Measurements from ENCODE around the gene OR2Y1. TPM values are rescaled to one million over a fixed set of nuclear protein-coding genes. Genes with fewer than 3 reads are reported as not detected.

Gene OR2Y1, protein sequence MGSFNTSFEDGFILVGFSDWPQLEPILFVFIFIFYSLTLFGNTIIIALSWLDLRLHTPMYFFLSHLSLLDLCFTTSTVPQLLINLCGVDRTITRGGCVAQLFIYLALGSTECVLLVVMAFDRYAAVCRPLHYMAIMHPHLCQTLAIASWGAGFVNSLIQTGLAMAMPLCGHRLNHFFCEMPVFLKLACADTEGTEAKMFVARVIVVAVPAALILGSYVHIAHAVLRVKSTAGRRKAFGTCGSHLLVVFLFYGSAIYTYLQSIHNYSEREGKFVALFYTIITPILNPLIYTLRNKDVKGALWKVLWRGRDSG
- total RNA-seq: not detected in 2 replicates

GRCh38 chr5:180739958-180740357, at the start of gene OR2Y1:
Gene OR2Y1 (minus strand): TSS chr5:180740058. CDS start chr5:180740058, 0 bp downstream.

Other genes starting within 250 kb of the OR2Y1 start
- gene CNOT6, start 245.7 kb downstream of the OR2Y1 start, total RNA-seq: 9.4 and 11.8 TPM in 2 replicates
- gene SCGB3A1, start 148.6 kb downstream of the OR2Y1 start, total RNA-seq: not detected in 2 replicates
- 0.13 and 0.31 TPM in 2 replicates for gene FLT4, start 90.5 kb downstream of the OR2Y1 start, total RNA-seq
- 61.7 and 67.6 TPM in 2 replicates for gene MGAT1, start 62.7 kb upstream of the OR2Y1 start, total RNA-seq
- gene ZFP62, start 121.2 kb upstream of the OR2Y1 start, total RNA-seq: 17.4 and 18.0 TPM in 2 replicates
- gene BTNL8, start 159.1 kb upstream of the OR2Y1 start, total RNA-seq: not detected in 2 replicates
- not detected in 2 replicates for gene BTNL3, start 248.8 kb upstream of the OR2Y1 start, total RNA-seq